ENCODE data around the gene C6orf120.

The C6orf120 gene

DNA sequence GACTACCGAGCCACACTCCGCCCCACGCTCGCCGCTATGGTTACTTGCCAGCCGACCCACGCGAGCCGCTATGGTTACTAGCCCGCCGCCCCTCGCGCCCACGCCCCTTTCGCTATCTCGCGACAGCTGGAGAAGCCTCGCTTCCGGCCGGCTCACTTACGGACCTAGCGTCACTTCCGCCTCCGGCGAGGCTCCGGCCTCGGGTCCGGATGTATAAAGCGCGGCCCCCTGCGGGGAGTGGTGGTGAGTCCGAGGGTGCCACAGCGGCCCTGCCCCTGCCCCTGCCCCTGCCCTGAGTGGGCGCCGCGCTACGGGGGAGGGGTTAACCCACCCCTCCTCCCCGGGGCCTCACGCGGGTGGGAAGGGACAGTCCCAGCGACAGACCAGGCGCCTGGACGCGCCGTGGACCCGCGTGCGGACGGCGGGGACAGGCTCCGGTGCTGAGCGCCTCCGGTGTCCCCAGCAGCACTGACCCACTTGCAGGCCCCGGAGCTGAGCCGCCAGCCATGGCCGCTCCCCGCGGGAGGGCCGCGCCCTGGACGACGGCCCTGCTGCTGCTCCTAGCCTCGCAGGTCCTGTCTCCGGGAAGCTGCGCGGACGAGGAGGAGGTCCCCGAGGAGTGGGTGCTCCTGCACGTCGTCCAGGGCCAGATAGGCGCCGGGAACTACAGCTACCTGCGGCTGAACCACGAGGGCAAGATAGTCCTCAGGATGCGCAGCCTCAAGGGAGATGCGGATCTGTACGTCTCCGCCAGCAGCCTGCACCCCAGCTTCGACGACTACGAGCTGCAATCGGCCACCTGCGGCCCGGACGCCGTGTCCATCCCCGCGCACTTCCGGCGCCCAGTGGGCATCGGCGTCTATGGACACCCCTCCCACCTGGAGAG lies at the start of gene C6orf120, which contains the start of gene WDR27:
Gene C6orf120, plus strand, starts transcription at position 173 of the 886 bp plus-strand sequence. Its CDS starts 334 bp downstream, at position 507.
Gene WDR27, minus strand, starts transcription at position 76 of the 886 bp plus-strand sequence. CDS start 13,024 bp downstream, outside the sequence.
- H3K27ac ChIP-seq = peak within 1 kb of the TSS; percentile 87
- DNase-seq (ENCODE audit: low read depth, low spot score) = peak; percentile 68

- DNase-seq (ENCODE audit: low read depth, low spot score) = no peak
- H3K27ac ChIP-seq = no peak overlapping the region
These were observed 49.0 kb upstream of the C6orf120 start for GRCh38 chr6:169652896-169653295.

- DNase-seq (ENCODE audit: low read depth, low spot score) = no peak
- no peak overlapping the region for H3K27ac ChIP-seq
These were observed 48.2 kb upstream of the C6orf120 start for GRCh38 chr6:169653691-169654090.

- H3K27ac ChIP-seq = no peak overlapping the region
These were observed 47.1 kb upstream of the C6orf120 start for GRCh38 chr6:169654598-169655391.

GRCh38 chr6:169656546-169657283 lies 45.2 kb upstream of the C6orf120 start:
- no peak overlapping the region for H3K27ac ChIP-seq
- no peak for DNase-seq (ENCODE audit: low read depth, low spot score)

More at GRCh38 chr6:169654598-169655391, 47.1 kb upstream of the C6orf120 start:
- peak; percentile 16 for DNase-seq (ENCODE audit: low read depth, low spot score)

- DNase-seq (ENCODE audit: low read depth, low spot score) = no peak
- no peak overlapping the region for H3K27ac ChIP-seq
These were observed 44.7 kb upstream of the C6orf120 start for GRCh38 chr6:169657284-169657610.

DNA sequence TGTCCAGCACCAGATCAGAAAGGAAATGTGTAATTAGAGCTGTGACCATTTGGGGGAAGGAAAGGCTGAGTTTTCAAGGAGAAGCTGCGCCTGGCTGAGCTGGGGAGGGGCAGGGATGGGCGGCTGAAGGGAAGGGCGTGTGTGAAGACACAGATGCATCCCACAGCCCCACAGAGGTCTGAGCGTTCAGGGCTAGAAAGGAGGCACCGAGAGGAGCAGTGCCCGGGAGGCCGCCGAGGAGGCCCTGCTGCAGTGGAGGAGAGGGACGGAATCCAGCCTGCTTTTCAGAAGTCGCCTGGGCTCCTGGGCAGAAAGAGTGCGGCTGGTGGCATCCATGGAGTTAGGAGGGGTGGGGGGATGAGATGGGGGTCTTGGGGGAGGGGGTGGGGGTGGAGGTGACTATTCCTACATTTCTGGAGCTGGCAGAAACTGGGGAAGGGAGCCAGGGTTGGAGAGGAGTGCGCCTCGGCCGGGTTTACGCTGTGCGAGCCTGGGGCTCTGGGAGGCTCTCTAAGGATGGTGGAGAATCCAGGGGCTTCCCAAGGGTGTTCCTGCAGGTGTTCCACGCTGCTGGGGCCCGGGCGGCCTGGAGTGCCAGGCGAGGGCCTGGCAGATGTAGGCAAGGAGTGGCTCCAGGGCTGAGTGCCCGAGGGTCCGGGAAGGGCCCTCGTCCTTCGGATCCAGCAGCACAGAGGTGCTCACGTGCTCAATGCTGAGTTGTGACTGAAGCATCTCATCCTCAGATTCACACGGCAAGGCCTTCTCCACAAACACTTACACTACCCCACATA lies 41.9 kb upstream of the C6orf120 start:
- no peak overlapping the region for H3K27ac ChIP-seq
- DNase-seq (ENCODE audit: low read depth, low spot score) = no peak

GRCh38 chr6:169660751-169661390 lies 41.1 kb upstream of the C6orf120 start:
- no peak overlapping the region for H3K27ac ChIP-seq
- DNase-seq (ENCODE audit: low read depth, low spot score) = no peak

DNA sequence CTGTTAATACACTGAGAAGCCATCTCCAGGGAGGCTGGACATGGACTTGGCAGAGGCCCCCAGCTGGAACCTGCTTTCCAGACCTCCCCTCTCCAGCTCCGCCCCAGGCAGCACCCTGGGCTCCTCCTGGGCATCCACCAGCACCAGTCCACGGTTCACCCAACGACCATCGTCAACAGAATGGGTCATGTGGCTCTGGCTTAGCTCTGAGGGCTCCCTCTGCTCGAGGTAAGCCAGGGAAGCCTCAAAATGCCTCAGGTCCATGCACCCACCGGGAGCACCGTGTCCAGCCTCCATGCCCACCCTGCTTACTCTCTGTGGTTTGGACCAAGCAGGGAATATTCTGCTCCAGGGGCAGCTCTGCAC lies 40.6 kb upstream of the C6orf120 start:
- H3K27ac ChIP-seq = no peak overlapping the region
- no peak for DNase-seq (ENCODE audit: low read depth, low spot score)

- DNase-seq (ENCODE audit: low read depth, low spot score) = no peak
- no peak overlapping the region for H3K27ac ChIP-seq
These were observed 38.5 kb upstream of the C6orf120 start for GRCh38 chr6:169663468-169663867.

DNA sequence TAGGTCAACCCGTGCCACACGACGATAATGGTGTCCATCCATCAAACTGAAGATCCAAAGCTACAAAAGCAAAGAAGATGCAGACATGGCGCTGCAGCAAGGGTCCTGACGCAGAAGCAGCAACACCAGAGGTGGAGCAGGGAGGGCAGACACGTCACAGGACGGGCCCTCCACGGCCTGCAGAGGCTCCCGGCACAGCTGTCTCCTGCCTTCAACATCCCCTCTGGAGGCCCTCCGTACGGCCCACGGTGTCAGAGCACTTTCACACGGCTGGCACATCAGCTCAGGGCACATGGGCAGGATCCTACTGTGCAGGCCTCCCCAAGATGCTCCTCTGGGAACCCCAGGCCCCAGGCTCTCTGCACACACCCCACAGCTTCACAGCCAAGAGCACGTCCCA lies 37.7 kb upstream of the C6orf120 start:
- no peak for DNase-seq (ENCODE audit: low read depth, low spot score)
- H3K27ac ChIP-seq = no peak overlapping the region

DNA sequence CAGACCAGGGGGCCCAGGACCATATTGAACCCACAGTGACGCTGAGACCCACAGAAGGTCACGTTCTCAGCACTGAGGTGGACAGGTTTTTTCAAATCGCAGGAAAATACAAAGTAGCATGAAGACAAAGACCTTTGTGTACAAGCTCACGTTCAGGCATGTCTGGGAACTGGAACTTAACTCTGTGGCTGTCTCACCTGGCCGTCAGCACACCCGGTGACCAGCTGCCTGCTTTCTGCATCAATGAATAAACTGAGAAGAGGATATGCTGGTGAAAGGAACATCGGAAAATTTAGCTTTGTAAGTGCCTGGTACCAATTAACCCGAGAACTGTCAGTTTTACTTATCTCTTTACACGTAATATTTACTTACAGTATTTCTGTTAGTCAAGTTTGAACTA lies 36.6 kb upstream of the C6orf120 start:
- DNase-seq (ENCODE audit: low read depth, low spot score) = peak; percentile 24

DNA sequence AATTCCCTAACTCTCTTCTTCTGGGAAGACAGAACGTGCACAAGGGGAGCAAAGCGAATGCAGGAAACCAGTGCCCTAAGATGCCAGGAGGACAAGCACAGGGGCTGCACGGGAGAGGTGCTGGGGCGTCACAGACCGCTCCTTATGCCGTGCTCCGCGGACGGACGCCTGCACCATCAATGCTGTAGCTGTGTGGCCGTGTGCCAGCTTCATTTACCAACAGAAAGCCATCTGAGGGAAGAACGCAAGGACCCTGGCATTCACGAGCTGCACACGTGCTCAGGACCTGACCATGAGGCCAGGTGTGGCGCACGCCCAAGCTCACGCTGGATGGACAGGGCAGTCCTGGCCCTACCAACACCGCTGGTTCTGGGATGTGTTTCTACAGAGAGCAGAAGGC lies 35.5 kb upstream of the C6orf120 start:
- H3K27ac ChIP-seq = no peak overlapping the region
- DNase-seq (ENCODE audit: low read depth, low spot score) = no peak

More for the DNA sequence above, 36.6 kb upstream of the C6orf120 start:
- peak overlapping the region; percentile 28 for H3K27ac ChIP-seq

DNA sequence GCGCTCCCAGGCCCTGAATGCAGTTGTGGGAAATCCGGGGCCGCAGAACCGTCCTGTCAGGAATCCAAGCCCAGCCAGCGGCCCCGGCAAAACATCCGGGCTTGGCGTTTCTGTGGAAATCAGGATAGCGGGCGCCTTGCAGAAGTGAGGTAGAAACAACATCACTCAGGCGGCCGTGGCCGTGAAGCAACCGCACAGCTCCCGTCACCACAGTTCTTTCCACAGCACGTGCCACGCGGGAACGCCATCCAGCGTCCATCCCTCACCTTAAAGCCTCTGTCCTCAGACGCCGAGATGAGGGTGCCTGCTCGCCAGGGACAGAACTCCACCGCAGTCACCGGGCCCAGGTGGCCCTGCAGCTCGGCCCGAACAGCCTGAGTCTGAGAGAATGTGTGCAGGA lies 34.2 kb upstream of the C6orf120 start:
- DNase-seq (ENCODE audit: low read depth, low spot score) = no peak
- no peak overlapping the region for H3K27ac ChIP-seq

DNA sequence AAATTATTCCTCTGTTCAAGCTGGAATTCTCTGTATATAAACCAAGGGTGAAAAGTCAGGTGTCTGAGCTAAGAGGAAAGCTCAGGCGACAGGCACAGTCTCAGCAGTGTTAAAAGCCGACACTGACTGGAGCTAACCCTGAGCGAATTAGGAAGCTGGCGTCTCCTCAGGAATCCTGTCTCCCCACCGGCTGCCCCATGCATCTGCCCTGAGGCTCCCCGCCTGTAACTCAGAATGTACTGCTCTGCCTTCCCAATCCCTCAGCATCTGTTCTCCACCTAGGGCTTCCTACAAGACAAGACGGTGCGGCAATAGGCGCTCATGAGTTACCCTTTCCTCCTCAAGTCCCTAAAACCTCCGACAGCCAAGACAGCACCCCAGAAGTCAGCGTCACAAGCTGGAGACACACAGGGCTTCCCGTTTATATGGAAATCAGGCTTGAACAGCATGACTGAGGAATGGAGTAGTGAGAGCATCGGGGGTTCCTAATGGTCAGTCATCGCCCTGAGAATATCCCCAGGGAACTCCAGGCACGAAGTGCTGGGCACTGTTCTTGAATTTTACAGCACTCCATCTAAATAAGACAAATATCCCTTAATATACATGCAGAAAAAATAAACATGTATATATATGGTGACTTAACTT lies 33.6 kb upstream of the C6orf120 start:
- no peak overlapping the region for H3K27ac ChIP-seq
- no peak for DNase-seq (ENCODE audit: low read depth, low spot score)

GRCh38 chr6:169669147-169669546 lies 32.8 kb upstream of the C6orf120 start:
- H3K27ac ChIP-seq = no peak overlapping the region

DNA sequence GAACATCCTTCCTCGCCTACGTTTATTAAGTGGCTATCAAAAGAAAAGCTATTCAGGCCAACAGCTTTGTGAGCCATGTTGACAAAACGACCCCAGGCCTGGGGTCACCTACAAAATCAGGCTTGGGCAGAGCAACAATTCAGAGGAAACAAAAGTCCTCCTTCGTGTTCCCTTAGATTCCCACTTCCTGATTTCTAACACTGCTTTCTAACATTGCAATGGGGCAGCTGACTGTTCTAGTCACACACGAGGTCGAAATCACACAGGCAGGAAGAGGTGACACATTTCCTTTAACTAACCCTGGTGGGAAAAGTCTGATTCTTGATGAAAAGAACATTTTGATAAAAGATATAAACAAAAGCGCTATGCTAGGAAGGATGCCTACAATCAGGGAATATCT lies 32.0 kb upstream of the C6orf120 start:
- no peak overlapping the region for H3K27ac ChIP-seq
- DNase-seq (ENCODE audit: low read depth, low spot score) = no peak

More at GRCh38 chr6:169669147-169669546, 32.8 kb upstream of the C6orf120 start:
- DNase-seq (ENCODE audit: low read depth, low spot score) = no peak

DNA sequence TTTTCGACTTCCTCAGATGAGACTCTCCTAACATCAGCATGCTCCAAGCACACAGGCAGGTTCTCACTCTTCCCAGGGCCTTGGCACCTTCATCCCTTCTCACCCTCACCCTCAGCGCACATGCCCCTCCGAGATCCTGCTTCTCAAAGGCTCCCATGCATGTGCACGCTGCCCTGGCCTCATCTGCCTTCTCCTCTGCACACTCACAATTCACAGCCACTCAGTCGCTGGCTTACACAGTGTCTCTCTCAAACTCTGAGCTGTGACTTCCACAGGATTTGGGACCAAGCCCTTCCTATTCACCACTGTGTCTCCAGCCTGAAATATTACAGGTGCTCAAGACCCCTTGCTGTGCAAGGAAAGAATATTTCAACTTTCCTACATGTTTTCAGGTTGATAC lies 30.4 kb upstream of the C6orf120 start:
- DNase-seq (ENCODE audit: low read depth, low spot score) = no peak
- no peak overlapping the region for H3K27ac ChIP-seq

GRCh38 chr6:169675011-169675410 lies 26.9 kb upstream of the C6orf120 start:
- H3K27ac ChIP-seq = no peak overlapping the region
- DNase-seq (ENCODE audit: low read depth, low spot score) = no peak
